Measurements from ENCODE around the gene C14orf119.
A peak's percentile ranks its signal among the peaks of the same experiment; 100 is the strongest.
"Not testable (repeated sequence)": the region's sequence is repeated elsewhere in the genome, so short reads cannot be mapped to it uniquely, and the experiment has no call there.

The C14orf119 gene

DNA sequence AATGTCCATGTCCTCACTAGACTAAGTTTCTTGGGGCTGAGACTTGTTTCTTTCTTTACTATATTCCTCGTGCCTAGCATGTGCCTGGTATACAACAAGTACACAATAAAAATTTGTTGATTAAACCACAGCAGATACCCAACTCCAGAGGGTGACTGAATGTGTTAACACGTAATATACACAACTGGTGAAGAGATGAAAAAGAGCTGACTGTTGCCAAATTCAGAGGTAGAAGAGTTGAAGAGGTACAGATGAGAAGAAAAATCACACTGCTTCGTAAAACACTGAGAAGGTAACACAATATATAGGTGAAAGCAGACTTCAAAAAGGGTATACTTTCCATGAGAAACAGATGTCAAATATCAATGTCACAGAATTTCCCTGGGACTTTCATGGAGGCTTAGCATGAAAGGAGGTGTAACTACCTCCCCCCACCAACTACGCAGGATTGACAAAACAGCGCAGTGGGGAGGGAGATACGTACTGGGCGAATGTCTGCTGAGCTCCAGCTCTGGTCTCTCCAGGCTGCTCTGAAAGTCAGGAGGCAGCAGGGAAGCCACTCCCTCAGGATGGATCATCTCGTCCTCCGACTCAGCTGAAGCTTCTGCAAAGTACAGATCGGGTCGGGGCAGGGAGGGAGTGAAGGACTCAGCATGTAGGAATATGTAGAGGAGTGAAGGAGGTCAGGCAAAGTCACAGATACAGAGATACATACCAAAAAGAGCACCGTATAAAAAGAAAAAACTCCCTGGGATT lies 5.6 kb upstream of the C14orf119 start:
- DNase-seq (ENCODE audit: low read depth in 2 of 2), result no peak

DNA sequence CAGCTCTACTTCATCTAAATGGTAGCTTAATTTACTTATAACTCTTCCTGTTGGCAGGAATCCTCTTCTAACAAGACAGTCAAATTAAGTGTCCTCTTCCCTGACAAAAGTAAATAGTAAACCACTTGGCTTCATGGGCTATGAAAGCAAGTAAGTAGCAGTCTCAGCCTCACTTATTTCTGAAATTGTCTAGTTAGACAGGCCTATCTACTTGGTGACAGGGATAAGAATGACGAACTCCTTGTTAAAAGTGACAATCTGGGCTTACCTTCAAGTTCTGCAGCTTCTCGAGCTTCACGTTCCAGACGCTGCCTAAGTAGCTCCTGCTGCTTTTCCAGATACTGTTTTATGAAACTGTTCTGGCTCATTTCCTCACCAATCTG lies 5.1 kb upstream of the C14orf119 start:
- DNase-seq (ENCODE audit: low read depth in 2 of 2), result no peak

DNA sequence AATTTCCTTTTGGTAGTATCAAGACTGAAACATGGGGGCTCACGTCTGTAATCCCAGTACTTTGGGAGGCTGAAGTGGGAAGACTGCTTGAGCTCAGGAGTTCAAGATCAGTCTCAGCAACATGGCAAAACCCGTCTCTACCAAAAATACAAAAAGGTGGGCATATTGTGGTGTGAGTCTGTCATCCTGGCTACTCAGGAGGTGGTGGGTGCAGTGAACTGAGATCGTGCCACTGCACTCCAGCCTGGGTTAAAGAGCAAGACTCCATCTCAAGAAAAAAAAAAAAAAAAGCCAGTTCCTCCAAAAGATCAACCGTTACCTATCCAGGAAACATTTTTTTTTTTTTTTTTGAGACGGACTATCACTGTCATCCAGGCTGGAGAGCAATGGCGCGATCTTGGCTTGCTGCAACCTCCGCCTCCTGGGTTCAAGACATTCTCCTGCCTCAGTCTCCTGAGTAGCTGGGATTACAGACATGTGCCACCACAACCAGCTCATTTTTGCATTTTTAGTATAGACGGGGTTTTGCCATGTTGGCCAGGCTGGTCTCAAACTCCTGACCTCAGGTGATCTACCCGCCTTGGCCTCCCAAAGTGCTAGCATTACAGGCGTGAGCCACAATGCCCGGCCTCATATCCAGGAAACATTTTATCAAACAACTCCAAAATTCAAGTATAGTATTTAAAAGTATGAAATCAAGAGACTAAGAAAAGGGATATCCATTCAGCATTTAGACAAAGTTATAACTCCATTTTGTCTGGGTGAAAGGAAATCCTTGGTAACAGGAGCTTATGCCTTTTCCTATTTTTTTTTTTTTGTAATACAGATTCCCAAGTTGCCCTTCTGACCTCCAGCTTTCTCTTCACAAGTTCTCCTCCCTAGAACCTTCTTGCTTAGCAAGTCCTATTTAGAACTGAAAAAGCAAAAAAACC lies 3.7 kb upstream of the C14orf119 start:
- DNase-seq (ENCODE audit: low read depth in 2 of 2), result no peak

DNA sequence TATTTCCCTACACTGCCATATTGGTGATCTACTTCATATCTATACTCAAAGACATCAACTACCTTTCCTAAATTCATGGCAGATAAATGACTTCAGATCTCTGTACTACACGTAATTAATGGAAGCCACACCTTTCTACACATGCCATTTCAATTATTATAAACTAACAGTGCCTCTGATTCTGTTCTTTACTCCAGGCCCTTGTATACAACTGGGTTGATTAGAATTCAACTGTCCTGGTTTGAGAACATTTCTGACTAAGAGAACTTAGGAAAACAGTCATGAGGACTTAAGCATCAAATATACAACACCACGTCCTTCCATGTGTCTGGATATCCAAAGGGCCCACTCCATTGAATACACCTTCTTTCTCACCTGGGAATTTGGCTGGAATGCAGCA lies 2.2 kb upstream of the C14orf119 start:
- no peak for DNase-seq (ENCODE audit: low read depth in 2 of 2)

DNA sequence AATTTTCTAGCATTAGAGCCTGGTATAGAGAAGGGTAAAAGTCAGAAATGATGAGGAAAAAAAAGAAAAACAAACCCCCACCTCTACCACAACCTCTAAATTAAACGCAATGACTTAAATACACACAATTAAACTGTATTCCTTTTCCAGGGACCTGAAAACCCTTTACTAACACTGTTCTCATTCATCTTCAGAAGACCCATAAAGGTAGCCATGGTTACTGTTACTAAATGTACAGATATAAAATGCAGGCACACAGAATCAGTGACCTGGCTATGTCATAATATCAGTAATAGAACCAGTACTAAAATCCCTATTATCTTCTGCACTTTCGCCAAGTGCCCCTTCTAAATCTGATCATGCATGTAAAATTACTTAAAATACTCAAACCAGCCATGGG lies 1.8 kb upstream of the C14orf119 start:
- no peak for DNase-seq (ENCODE audit: low read depth in 2 of 2)

DNA sequence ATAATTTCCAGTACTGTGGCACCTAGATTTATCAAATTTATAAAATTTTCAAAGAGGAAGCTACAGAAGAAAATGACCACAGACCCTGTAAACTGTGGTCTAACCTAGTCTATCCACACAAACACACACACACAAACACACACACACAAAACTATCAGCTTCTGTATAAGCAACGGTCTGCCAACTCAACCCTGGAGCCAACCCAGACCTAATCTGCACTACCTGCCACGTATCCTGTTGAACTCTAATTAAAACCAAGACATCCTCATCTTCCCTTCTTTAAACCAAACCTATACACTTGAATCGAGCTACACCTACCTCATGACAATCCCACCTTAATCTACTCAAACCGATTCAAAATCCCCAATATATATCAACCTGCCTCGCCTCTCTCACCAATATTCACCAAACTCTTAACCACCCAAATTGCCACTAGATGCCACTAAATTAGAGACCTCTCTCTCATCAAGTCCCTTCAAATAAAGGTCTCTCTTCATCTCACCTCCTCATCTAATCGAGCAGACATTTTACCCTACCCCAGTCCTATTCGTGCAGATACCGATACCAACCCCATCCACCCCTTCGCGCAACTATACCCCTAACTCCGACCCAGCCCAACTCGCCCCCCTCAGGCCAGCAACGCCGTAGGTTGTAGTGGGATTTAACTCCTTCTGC lies 1.2 kb upstream of the C14orf119 start:
- DNase-seq (ENCODE audit: low read depth in 2 of 2), result peak in 1 of 2 donors; percentile 61

DNA sequence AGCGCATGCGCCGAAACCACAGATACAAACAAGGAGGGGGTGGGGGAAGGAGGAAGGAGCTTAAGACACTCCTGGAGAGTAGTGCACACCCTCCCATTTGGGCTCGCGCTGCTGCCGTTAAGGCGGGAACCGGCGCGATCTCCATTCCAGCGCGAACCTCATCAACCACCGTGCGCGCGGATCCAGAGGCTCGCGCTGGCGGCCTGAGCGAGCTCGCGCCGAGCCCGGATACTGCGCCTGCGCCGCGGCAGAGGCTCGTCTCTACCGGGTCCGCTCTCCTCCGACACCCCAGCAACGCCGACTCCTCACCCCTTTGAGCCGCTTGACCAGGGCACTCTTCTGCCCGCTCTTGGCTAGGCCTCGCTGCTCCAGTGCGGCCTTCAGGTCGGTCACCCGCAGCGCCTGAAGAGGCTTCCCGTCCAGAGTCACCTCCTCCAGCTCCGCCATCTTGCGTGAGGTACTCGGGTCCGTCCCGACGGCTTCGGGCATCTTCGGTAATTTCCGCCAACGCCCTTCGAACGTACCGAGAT lies 574 bp upstream of the C14orf119 start, which contains the start of gene ACIN1:
Gene ACIN1, minus strand, starts transcription at position 471 of the 530 bp plus-strand sequence. Its CDS starts 24 bp downstream, at position 447.
- peak in 1 of 2 donors; percentile 67 for DNase-seq (ENCODE audit: low read depth in 2 of 2)

DNA sequence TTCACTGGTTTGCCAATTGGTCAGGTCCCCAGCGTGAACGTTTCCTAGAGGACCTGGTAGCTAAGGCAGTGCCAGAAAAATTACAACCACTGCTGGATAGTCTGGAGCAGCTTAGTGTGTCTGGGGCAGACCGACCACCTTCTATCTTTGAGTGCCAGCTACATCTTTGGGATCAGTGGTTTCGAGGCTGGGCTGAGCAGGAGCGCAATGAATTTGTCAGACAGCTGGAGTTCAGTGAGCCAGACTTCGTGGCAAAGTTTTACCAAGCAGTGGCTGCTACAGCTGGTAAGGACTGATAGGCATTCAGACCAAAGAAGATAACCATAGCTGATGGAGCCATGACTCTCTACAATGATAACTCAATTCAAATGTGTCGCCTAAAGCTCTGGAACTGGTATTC lies 2.5 kb downstream of the C14orf119 start:
- no peak for DNase-seq (ENCODE audit: low read depth in 2 of 2)

DNA sequence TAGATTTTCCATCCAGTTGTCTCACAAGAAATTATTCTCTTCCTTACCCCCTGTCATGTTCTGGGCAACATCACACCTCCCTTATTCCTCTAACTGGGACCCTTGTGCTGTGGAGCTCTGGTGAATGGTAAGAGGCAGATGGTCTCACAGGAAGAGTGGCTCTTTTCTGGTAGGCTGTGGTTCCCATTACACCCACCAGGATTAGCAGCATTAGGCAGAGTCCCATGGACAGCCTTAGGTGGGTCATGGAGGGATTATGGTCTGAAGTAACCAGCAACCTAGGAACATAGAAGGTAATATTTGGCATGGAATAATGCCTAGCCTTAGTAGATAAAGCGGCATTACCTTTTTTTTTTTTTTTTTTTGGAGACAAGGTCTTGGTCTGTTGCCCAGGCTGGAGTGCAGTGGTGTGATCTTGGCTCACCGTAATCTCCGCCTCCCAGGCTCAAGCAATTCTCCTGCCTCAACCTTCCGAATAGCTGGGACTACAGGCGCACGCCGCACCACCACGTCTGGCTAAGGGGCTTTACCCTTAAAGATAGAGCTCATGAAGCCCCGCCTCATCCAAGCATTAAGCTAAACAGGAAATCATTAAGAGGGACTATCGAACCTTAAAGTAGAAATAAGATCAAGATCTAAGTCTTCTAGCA lies 4.0 kb downstream of the C14orf119 start:
- no peak for DNase-seq (ENCODE audit: low read depth in 2 of 2)

DNA sequence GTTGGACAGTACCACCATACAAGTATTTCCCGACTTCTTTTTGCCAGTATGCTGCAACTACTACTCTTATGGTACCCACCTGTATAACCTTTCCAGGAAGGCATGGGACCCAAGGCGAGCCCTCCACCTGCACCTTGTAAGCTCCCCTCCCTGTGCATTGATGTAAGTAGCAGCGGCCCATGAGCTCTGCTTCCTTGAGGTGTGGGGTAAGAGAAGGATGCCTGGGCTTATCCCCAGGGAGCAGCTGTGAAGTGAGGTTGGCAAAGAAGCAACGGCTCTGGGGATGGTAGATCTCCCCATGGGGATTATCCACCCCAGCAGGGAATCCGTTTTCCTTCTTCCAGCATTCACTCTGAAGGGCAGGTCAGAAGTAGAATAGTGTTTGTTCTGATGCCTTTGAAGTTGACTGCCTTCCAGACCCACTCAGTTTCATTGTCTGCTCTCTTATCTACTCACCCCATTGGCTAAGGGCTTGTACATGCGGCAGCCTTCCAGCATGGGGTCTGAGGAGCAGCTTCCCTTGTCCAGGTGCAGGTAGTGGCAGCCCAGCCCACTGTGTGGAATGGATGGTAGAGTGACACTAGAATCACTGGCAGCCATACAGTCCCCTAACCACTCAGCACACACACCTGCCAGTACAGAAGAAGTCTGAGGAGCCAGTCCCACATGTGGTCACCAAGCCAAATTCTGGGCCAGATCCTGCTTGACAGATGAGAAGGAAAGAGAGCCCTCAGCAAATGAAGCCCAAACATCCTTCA lies 6.1 kb downstream of the C14orf119 start:
- no peak for DNase-seq (ENCODE audit: low read depth in 2 of 2)

DNA sequence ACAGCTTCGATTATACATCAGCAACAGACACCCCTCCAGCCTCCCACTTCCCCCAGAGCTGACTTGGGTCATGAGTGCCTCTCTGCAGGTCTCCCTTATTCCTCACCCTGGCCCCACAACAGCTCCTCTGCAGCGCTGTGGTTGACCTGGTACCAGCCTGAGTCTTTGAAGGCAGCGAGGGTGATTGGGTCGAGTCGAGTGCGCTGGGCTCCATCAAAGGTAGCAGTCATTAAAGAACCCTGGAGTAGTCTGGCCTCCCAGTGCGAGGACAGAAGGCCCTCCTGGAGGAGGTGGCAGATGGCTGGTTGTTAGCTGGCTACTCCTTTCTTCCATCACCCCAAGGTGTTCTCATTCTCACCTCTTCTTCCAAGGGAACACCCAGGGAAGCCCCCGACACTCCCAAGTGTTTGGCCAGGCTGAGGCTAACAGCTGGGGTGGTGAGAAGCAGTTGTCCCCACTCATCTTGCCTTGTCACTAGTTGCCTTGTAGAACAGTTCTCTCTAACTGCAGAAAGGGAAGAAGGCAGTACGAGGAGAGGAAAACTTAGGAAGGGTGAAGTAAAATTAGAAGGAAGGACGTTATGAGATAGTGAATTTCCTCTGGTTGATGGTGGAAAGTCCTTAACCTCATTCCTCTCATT lies 6.8 kb downstream of the C14orf119 start:
- no peak for DNase-seq (ENCODE audit: low read depth in 2 of 2)

DNA sequence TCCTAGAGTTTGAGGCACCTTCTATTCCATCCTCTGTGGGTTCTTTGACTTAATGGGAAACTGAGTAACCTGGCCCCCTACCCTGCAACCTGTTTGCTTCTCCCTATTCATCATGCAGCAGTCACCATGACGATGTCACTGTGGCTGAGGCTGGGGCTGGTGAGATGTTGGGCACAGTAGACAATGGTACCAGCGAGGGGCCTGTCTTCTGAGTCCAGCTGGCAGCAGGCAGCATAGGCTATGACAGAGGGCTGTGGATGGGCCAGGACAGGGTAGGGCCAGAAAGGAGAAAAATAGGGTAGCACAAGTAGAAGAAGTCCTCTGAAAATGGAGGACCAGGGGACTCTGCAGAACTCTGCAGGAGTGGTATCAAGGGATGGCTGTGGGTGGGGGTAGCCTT lies 7.5 kb downstream of the C14orf119 start:
- DNase-seq (ENCODE audit: low read depth in 2 of 2), result no peak

DNA sequence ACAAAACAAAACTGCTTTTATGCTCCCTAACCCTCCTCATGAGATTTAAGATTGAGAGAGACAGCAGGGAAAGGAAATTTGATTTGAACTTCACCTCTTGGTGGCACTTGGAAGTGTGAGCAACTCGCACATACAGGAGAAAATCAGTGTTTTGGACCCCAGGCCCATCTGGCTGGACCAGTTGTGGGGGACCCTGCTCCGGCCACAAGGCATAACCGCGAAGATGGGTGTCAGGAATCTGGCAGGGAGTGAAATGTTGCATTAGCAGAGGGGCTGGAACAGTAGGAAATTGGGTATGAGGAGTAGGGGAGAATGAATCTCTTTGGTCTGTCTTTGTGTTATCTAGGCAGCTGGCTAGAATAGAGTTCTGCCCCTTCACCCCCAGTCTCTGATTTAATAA lies 8.3 kb downstream of the C14orf119 start:
- DNase-seq (ENCODE audit: low read depth in 2 of 2), result no peak

DNA sequence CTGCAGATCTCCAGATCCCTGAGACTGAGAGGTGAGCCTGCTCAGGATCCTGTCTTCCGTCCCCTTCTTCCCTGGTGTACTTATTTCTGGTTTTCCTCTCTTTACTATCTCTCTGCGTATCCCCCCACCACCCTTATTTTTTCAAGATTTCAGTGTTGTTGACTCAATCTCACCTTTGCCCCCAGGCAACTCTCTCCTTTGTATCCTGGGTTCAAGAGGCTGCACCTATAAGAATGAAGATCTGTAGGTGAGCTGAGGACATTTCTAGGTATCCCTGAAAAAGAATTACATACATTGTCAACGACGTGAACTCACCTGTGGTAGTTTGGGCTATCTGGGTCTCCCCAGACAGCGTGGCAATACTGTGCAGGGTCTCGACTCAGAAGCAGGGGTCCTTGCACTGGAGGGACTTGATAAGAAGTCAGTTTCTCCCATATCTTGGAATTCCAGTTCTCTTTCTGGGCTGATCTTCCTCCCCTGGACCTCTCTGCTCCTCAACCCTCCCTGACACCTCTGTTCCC lies 8.8 kb downstream of the C14orf119 start:
- DNase-seq (ENCODE audit: low read depth in 2 of 2), result no peak

DNA sequence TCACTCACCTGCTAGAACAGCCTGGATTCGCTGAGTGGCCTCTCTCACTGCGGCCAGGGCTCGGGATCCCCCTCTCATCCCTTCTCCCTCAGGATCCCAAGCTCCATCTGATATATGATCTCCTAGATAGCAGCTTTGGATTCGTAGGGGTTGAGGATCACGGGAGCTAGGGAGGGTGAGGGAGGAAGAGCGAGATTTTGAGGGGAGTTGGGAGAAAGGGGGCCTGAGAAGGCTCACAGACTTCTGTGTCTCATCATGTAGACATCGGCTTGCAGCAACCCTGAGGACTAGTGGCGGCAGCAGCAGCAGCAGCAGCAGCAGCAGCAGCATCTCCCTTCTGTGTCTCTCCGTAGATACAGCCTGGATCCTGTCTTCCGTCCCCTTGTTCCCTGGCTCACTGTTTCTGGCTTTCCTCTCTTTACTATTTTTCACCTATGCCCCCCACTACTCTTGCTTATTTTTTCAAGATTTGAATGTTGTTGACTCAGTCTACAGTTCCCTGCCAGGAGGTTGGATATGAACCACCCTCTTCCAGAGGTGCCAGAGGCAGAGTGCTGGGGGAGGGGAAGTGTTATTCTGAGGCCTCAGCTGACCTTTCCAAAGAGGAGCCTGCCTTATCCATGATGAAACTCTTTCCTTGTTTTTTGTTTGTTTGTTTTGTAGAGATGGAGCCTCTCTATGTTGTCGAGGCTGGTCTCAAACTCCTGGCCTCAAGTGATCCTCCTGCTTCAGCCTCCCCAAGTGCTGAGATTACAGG lies 9.5 kb downstream of the C14orf119 start, which contains the start of gene CIROP:
Gene CIROP, minus strand, starts transcription at position 399 of the 757 bp plus-strand sequence. Its CDS starts 69 bp downstream, at position 330.
- DNase-seq (ENCODE audit: low read depth in 2 of 2), result no peak

DNA sequence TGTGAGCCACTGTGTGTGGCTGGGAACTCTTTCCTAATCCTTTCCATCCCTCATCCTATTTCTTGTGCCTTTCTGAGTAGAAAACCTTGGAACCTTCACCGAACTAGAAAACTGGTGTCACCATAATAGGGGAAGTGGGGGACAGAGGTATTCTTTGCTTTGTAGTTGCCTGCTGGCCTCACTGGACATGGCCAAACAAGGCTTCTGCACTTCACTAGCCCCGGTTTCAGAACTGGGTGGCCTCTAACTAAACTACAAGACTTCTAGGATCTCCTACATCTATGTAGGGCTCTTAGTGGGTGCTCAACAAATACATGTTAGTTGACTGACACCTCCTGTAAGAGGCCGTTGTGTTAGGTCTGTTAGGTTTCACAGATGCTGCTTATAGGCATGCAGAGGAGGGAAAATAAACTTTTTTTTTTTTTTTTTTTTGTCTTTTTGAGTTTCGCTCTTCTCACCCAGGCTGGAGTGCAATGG lies 10.1 kb downstream of the C14orf119 start:
- DNase-seq (ENCODE audit: low read depth in 2 of 2), result no peak

DNA sequence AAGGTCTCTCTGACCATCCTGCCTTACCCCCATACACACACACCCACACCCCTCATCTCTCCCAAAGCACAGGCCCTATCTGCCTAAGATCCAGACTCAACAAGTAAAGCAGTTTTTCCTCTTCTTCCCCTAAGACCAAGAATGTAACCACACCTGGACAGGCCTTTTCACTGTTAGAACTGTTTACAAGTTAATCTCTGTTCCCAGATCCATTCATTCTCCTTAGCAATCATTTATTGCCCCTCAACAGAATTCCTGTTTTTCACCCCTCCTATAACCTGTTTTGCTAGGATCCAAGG lies 11.4 kb downstream of the C14orf119 start:
- DNase-seq (ENCODE audit: low read depth in 2 of 2), result no peak

DNA sequence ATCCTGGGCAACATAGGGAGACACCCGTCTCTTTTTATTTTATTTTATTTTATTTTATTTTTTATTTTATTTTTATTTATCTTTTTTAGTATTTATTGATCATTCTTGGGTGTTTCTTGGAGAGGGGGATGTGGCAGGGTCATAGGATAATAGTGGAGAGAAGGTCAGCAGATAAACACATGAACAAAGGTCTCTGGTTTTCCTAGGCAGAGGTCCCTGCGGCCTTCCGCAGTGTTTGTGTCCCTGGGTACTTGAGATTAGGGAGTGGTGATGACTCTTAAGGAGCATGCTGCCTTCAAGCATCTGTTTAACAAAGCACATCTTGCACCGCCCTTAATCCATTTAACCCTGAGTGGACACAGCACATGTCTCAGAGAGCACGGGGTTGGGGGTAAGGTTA lies 12.3 kb downstream of the C14orf119 start:
- not testable (repeated sequence) for DNase-seq (ENCODE audit: low read depth in 2 of 2)

DNA sequence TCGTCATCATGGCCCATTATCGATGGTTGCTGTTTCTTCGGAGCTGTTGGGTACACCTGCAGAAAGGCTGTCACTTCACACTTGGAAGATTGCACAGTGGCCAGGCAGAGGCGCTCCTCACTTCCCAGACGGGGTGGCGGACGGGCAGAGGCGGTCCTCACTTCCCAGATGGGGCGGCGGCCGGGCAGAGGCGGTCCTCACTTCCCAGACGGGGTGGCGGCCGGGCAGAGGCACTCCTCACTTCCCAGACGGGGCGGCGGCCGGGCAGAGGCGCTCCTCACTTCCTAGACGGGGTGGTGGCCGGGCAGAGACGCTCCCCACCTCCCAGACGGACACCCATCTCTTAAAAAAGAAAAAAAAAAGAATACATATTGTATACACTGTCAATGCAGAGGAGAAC lies 12.9 kb downstream of the C14orf119 start:
- not testable (repeated sequence) for DNase-seq (ENCODE audit: low read depth in 2 of 2)
